ENCODE data around the gene KCNH1. TPM values are rescaled to one million over a fixed set of nuclear protein-coding genes. Genes with fewer than 3 reads are reported as not detected.

The KCNH1 gene
- total and polyA plus RNA-seq, 2 of the 4 experiments (the other 2 are of a cell fraction) = 0.27 to 0.54 TPM

DNA sequence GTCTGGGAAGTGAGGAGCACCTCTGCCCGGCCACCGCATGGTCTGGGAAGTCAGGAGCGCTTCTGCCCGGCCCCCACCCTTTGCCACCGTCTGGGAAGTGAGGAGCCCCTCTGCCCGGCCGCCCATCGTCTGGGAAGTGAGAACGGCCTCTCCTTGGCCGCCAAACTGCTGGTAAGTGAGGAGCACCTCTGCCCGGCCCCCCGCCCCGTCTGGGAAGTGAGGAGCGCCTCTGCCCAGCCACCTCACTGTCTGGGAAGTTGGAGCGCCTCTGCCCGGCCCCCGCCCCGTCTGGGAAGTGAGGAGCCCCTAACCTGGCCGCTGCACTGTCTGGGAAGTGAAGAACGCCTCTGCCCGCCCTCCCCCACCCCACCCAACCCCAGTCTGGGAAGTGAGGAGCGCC, 22.6 kb downstream of the KCNH1 start:
- H3K14ac ChIP-seq (replicated peaks; ENCODE audit: low read depth, low read length) = no peak overlapping the region
- no peak overlapping the region for H3K18ac ChIP-seq (ENCODE audit: low read depth, low read length)
- no peaks in the 10 kb centered on the region for H3K4me1 ChIP-seq (ENCODE audit: control insufficient read depth, insufficient read depth, low read length)
- TF ChIP-seq MAZ (IDR thresholded peaks at IDR 0.05; ENCODE audit: borderline replicate concordance, low read depth, low read length) (no peak), SMC3 (IDR thresholded peaks at IDR 0.05; ENCODE audit: low read depth, low read length) (no peak)
- no peak overlapping the region for H3K4me2 ChIP-seq (ENCODE audit: low read depth, low read length)
- H4K91ac ChIP-seq (ENCODE audit: insufficient read depth, low read depth, low read length) = no peak overlapping the region
- no peak overlapping the region for H3K4ac ChIP-seq (ENCODE audit: low read depth, low read length)
- H2BK5ac ChIP-seq (ENCODE audit: low read depth, low read length, poor library complexity, severe bottlenecking) = no peak overlapping the region
- H4K5ac ChIP-seq (ENCODE audit: low read depth, low read length) = no peak overlapping the region
- H3K9ac ChIP-seq (ENCODE audit: low read depth, low read length) = no peak overlapping the region
- dilution Hi-C loops (cut with HindIII; ENCODE audit: low sequenced_read_pairs, unreplicated experiment) (no loop called here), intact Hi-C loops (cut with micrococcal nuclease) (no loop called here), in situ Hi-C loops (cut with MboI; ENCODE audit: low sequenced_read_pairs) (no loop called here)
- H2BK120ac ChIP-seq (ENCODE audit: low read depth, low read length) = no peak overlapping the region
- CTCF ChIA-PET = no interaction called here
- BruUV-seq (replicated peaks) = no TSS peak
- no peak overlapping the region for H3K56ac ChIP-seq (ENCODE audit: extremely low read depth, insufficient read depth, low read length)
- H3K27me3 ChIP-seq (ENCODE audit: control insufficient read depth, insufficient read depth, low read length) = no peaks in the 10 kb centered on the region
- DNase-seq = no peak
- H3K4me3 ChIP-seq (ENCODE audit: insufficient read depth, low read depth, low read length) = no peak overlapping the region
- H2AFZ ChIP-seq (replicated peaks; ENCODE audit: low read length, poor library complexity) = no peak overlapping the region
- H3K9me3 ChIP-seq (ENCODE audit: control insufficient read depth, insufficient read depth, low read length) = no peaks in the 10 kb centered on the region
- H4K8ac ChIP-seq (ENCODE audit: low read depth in 2 of 2, low read length in 2 of 2) = no peak overlapping the region
- H3K79me1 ChIP-seq (ENCODE audit: low read depth in 1 of 2, low read length in 2 of 2) = no peaks in the 10 kb centered on the region
- H2BK20ac ChIP-seq (ENCODE audit: low read depth, low read length) = no peak overlapping the region
- H3K36me3 ChIP-seq (ENCODE audit: control insufficient read depth, insufficient read depth, low read length) = no peaks in the 10 kb centered on the region
- ATAC-seq (ENCODE audit: low read depth) = no peak
- no peaks in the 10 kb centered on the region for H4K20me1 ChIP-seq (ENCODE audit: insufficient read depth, low read length)
- H2AK9ac ChIP-seq (replicated peaks; ENCODE audit: low read depth, low read length, poor library complexity) = no peak overlapping the region
- no peaks in the 10 kb centered on the region for H3K9me1 ChIP-seq (ENCODE audit: insufficient read depth, low read length)
- no peak overlapping the region for H3K23ac ChIP-seq (ENCODE audit: low read depth, low read length)
- POLR2A ChIA-PET (ENCODE audit: unreplicated experiment) = no interaction called here
- WGBS, 2 experiments (ENCODE audit: extremely low coverage in 2 of 2, insufficient read length in 1 of 2) = no CpG with 5 or more reads among the region's 22 CpGs
- H2AK5ac ChIP-seq (ENCODE audit: low read depth, low read length) = no peak overlapping the region
- H3K27ac ChIP-seq (ENCODE audit: insufficient read depth, low read length) = no peak overlapping the region
- no peak overlapping the region for H2BK15ac ChIP-seq (ENCODE audit: low read depth, low read length)
